ENCODE data around the gene ADGRA3. TPM values are rescaled to one million over a fixed set of nuclear protein-coding genes. Genes with fewer than 3 reads are reported as not detected.

ADGRA3 gene, protein sequence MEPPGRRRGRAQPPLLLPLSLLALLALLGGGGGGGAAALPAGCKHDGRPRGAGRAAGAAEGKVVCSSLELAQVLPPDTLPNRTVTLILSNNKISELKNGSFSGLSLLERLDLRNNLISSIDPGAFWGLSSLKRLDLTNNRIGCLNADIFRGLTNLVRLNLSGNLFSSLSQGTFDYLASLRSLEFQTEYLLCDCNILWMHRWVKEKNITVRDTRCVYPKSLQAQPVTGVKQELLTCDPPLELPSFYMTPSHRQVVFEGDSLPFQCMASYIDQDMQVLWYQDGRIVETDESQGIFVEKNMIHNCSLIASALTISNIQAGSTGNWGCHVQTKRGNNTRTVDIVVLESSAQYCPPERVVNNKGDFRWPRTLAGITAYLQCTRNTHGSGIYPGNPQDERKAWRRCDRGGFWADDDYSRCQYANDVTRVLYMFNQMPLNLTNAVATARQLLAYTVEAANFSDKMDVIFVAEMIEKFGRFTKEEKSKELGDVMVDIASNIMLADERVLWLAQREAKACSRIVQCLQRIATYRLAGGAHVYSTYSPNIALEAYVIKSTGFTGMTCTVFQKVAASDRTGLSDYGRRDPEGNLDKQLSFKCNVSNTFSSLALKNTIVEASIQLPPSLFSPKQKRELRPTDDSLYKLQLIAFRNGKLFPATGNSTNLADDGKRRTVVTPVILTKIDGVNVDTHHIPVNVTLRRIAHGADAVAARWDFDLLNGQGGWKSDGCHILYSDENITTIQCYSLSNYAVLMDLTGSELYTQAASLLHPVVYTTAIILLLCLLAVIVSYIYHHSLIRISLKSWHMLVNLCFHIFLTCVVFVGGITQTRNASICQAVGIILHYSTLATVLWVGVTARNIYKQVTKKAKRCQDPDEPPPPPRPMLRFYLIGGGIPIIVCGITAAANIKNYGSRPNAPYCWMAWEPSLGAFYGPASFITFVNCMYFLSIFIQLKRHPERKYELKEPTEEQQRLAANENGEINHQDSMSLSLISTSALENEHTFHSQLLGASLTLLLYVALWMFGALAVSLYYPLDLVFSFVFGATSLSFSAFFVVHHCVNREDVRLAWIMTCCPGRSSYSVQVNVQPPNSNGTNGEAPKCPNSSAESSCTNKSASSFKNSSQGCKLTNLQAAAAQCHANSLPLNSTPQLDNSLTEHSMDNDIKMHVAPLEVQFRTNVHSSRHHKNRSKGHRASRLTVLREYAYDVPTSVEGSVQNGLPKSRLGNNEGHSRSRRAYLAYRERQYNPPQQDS (N-terminal part only)
- total RNA-seq: 9.8 and 15.9 TPM in 2 replicates

DNA sequence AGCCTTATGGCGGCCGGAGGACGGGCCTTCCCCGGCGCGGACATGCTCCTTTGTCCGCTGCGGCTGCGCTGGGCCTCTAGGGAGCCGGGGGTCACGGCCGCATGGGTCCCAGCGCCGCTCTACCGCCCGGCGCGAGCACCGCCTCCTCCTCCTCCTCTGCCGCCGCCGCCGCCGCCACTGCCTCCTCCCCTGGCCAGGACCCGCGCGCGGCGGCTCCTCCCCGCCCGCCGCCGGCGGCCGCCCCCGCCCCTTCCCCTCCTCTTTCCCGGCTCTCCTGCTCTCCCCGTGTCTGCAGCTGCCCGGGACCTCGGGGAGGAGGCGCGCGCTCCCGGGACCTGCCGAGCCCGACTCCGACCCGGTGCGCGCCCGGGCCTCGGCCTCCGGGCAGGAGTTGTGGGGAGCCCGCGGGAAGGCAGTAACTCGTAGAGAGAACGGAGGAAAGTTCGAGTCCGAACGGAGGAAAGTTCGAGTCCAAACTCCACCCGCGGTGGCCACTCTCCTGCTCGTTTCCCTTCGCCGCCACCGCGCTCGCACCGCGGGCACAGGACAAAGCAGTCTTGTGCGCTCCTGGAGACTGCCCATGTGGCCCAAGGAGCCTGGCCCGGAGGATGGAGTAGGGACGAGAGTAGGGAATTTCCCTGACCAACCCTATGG lies at the start of gene ADGRA3:
ADGRA3 (minus strand) TSS at position 179 of the 654 bp plus-strand sequence. CDS start 282 bp downstream, outside the sequence.

Other genes with a start within 250 kb of the ADGRA3 start
- gene GBA3, start 176.9 kb upstream of the ADGRA3 start, total RNA-seq: under 0.01 TPM in 1 of 2 replicates, not detected in the other

Measured in aortic smooth muscle cell (primary cell).